GM12864 (cell line): ENCODE measurements around the gene CFAP61.
"Not testable (repeated sequence)": the region's sequence is repeated elsewhere in the genome, so short reads cannot be mapped to it uniquely, and the experiment has no call there.

Source experiments
- DNase-seq: peaks from one replicate; pipeline ENCODE4 v3.0.0-alpha.2; 2011; ENCODE audit warnings: low read depth
- H3K4me3 ChIP-seq: 2 replicates; pipeline ENCODE4 v1.5.1; 2011; ENCODE audit warnings: mild to moderate bottlenecking, low read depth, low read length, control low read depth
- TF ChIP-seq, protein P1 (sequence below): IDR thresholded peaks from 2 replicates; pipeline ENCODE4 v1.5.1; 2011; ENCODE audit warnings: low read depth, mild to moderate bottlenecking, moderate library complexity, low read length, control low read depth, inconsistent platforms; ENCODE audit errors: missing control alignments

The CFAP61 gene

DNA sequence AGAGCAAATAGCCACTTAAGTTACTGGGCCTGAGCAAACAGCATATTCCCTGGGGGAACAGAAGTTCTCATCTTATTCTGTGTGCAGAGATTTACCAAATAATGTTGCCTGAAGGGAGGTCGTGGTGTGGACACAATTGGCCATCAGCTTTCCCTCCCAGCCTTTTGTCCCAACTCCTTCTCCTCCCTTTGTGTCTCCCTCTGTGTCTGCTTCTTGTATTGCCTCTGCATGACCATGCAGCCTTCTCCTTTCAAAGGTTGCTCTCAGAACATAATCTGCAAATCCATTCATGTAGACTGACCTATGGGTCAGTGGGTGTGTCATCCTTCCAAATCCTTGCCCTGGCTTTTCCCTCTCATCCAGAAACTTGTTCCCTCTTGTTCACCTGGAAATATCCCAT is 165.3 kb downstream of the CFAP61 start:
- TF ChIP-seq, protein P1, sequence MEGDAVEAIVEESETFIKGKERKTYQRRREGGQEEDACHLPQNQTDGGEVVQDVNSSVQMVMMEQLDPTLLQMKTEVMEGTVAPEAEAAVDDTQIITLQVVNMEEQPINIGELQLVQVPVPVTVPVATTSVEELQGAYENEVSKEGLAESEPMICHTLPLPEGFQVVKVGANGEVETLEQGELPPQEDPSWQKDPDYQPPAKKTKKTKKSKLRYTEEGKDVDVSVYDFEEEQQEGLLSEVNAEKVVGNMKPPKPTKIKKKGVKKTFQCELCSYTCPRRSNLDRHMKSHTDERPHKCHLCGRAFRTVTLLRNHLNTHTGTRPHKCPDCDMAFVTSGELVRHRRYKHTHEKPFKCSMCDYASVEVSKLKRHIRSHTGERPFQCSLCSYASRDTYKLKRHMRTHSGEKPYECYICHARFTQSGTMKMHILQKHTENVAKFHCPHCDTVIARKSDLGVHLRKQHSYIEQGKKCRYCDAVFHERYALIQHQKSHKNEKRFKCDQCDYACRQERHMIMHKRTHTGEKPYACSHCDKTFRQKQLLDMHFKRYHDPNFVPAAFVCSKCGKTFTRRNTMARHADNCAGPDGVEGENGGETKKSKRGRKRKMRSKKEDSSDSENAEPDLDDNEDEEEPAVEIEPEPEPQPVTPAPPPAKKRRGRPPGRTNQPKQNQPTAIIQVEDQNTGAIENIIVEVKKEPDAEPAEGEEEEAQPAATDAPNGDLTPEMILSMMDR: no peak
- no peak overlapping the region for H3K4me3 ChIP-seq
- no peak for DNase-seq

DNA sequence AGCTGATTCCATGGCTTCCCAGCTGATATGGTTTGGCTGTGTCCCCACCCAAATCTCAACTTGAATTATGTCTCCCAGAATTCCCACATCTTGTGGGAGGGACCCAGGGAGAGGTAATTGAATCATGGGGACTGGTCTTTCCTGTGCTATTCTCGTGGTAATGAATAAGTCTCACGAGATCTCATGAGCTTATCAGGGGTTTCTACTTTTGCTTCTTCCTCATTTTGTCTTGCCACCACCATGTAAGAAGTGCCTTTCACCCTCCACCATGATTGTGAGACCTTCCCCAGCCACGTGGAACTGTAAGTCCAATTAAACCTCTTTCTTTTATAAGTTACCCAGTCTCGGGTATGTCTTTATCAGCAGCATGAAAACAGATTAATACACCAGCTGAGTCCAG is 165.8 kb downstream of the CFAP61 start:
- H3K4me3 ChIP-seq, DNase-seq: not testable (repeated sequence)

DNA sequence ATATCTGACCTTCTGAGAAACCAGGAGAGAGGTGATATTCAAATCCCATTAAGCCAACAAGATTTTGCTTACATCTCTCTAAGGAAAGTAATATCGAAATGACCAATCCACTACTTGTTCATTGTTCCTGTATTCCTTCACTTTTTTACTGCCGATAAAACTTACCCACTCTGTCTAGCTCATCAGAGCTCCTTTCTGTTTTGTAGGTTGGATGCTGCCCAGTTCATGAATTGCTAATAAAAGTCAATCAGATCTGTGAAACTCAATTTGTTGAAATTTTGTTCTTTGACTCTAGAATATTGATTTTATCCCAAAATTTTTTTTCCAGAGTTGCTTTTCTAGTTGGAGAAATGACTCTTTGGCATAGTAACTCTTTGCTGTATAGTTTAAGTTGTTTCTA is 166.7 kb downstream of the CFAP61 start:
- TF ChIP-seq, protein P1: no peak
- no peak overlapping the region for H3K4me3 ChIP-seq
- DNase-seq: no peak

DNA sequence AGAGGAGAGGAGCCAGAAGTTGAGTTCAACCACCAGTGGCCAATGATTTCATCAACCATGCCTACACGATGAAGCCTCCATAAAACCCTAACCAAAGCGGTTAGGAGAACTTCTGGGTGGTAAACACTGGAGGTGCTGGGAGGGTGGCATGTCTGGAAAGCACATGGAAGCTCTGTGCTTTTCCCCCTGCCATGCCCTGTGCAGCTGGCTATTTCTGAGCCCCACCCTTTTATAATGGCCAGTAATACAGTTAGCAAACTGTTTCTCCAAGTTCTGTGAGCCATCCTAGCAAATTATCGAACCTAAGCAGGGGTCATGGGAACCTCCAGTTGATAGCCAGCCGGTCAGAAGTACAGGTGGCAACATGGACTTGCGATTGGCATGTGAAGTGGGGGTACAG is 167.8 kb downstream of the CFAP61 start:
- TF ChIP-seq, protein P1: no peak
- H3K4me3 ChIP-seq: no peak overlapping the region
- no peak for DNase-seq

DNA sequence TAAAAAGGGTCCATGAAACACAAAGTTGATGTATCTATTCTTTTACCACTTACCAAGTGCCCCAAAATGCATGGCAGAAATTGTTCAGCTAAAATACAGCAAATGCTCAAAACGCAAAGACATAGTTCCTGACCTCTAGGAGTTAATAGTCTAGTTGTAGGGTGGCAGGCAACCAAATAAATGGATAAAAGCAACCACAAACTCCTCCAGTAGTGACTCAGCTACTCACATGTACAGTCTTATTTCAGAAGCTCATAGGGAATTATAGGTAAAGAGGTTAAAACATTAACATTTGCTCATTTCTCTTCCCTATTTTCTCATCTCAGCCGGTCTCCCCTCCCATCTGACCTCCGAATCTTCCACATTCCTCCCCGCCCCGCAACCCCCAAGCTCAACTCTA is 171.6 kb downstream of the CFAP61 start:
- DNase-seq: no peak
- H3K4me3 ChIP-seq: no peak overlapping the region
- TF ChIP-seq, protein P1: no peak

DNA sequence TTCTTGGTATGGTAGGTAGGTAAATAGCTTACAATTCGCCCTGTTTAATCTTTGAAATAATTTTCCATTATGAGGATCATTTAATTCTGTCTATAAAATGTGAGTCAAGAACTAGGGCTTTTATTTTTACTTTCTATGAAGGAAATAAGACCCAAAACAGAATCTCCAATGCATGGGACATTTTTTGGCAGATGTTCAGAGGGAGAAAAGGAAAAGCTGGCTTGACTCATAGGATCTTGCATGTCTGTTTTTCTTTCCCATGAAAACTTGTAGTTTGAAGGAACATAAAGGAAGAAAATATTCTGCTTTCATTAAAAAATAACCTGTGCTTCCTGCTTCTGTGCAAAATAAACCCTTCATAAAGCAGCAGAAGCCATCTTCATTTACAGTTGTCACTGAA is 172.5 kb downstream of the CFAP61 start:
- H3K4me3 ChIP-seq: no peak overlapping the region
- DNase-seq: no peak
- TF ChIP-seq, protein P1: no peak

DNA sequence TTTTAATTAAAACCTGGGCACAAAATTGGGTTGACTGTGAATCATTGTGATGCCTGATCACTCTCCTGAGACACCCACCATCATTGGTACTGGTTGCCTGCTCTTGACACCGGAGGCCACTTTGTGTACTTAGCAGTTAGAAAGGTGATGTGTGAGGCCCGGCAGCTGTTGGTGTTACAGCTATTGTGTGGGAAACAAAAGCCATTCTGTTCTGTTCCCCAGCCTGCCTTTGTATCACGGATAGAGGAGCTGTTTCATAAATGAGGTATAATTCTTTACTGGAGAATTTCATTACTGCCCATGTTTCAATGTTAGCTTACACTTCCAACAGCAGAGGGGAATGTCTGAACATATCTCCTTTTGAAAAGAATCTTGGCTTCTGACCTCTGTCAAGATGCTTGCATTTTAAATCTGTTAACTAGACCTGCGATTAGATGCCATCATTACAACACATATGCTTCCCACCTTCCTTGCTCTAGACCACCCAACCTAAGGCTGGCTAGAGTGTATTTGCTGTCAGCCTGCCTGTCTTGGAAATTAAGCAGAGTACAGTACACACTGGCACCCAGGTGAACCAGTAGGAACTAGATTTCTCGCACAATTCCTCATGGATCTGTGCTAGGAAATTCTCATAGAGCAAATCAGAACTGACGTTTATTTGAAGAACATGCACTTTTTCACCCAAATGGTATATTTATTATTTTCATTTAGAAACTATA is 173.2 kb downstream of the CFAP61 start:
- no peak for DNase-seq
- TF ChIP-seq, protein P1: no peak
- no peak overlapping the region for H3K4me3 ChIP-seq
